Esophagus squamous epithelium (tissue), 4 donors: Measurements from ENCODE around the gene LTBP1.

Experiments
- CTCF ChIP-seq, 6 experiments: fragments of 450-650 bp in 4 of 6; fragments of 200-600 bp in 2 of 6; sonication (generic) in 2 of 6; IDR thresholded peaks; one replicate each; pipeline ENCODE4 v1.5.1; 2016 to 2019; ENCODE audit warnings: antibody characterized with exemption in 6 of 6, mild to moderate bottlenecking in 4 of 6, moderate library complexity in 4 of 6
- POLR2A ChIP-seq, 4 donors: fragments of 450-650 bp; IDR thresholded peaks; one replicate each; pipeline ENCODE4 v1.6.1; 2017; ENCODE audit warnings: antibody characterized with exemption in 4 of 4, mild to moderate bottlenecking in 4 of 4, moderate library complexity in 3 of 4

GRCh38 chr2:32958821-32959220 is 12.1 kb downstream of the LTBP1 start:
- TF ChIP-seq CTCF (IDR thresholded peaks at IDR 0.05) (no peak), POLR2A (IDR thresholded peaks at IDR 0.05) (no peak)
